ENCODE measurements around the gene TYR. TPM values are rescaled to one million over a fixed set of nuclear protein-coding genes. Genes with fewer than 3 reads are reported as not detected.
A peak's percentile ranks its signal among the peaks of the same experiment; 100 is the strongest.
"Not testable (repeated sequence)": the region's sequence is repeated elsewhere in the genome, so short reads cannot be mapped to it uniquely, and the experiment has no call there.

The TYR gene
- total RNA-seq (2014; rRNA removed; shearing (Covaris generic)), result not detected in 2 replicates

DNA sequence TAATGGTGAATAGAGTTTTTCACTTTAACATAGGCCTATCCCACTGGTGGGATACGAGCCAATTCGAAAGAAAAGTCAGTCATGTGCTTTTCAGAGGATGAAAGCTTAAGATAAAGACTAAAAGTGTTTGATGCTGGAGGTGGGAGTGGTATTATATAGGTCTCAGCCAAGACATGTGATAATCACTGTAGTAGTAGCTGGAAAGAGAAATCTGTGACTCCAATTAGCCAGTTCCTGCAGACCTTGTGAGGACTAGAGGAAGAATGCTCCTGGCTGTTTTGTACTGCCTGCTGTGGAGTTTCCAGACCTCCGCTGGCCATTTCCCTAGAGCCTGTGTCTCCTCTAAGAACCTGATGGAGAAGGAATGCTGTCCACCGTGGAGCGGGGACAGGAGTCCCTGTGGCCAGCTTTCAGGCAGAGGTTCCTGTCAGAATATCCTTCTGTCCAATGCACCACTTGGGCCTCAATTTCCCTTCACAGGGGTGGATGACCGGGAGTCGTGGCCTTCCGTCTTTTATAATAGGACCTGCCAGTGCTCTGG is at the start of gene TYR:
Gene TYR, plus strand, starts transcription at position 185 of the 541 bp plus-strand sequence. Its CDS starts 79 bp downstream, at position 264.
- DNase-seq (ENCODE audit: low read depth), result no peak

DNA sequence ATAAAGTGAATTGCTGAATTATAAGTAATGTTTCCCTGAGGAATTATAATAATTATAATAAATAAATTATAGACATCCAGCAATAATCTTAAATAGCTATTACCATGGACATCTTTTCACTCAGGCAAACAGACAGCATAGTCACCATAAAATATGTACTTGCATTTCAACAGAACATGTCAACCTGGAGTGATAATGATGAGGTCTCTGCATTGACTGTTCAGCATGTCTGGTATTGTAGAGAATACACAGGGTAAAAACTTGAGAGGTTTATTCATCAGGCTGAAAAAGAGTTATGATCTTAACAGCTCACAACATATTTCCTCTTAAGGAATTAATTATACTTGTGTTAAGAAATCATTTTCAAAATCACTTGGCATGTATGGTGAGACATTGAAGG is 41.1 kb upstream of the TYR start:
- no peak for DNase-seq (ENCODE audit: low read depth)

DNA sequence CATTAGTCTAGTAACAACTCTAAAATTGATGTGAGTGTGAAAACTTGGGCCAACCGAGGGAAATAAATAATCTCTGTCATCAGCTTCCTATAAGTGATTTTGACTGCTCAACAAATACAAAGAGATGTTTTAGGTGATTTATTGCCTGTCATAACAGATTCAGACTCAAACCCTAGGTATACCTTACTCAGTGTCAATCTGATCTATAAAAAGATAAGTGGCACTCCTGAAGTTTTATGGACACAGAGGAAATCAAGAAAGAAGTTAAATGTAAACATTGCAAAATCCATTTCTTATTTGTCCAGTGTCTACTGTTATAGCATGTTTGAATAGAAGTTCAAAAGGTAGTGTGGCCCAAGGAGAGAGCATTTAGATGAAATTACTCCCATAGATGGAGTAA is 30.4 kb upstream of the TYR start:
- no peak for DNase-seq (ENCODE audit: low read depth)

DNA sequence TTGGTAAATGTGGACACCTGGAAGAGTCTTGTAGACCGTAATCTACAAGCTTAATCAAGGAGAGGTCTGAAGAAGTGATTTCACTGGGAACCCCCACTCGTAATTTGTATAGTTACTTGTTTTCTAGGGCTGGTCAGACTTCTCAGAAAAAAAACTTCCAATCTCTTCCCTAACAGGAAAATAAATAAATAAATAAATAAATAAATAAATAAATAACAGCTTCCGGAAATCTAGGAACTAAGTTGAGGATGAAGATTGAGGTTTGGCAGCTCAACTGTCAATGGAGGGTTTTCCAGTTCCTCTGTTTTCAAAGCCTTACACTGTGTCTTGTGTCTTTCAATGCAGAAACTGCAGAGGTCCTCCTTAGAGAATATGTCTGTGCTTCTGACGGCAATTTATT is 17.7 kb upstream of the TYR start:
- no peak for DNase-seq (ENCODE audit: low read depth)

DNA sequence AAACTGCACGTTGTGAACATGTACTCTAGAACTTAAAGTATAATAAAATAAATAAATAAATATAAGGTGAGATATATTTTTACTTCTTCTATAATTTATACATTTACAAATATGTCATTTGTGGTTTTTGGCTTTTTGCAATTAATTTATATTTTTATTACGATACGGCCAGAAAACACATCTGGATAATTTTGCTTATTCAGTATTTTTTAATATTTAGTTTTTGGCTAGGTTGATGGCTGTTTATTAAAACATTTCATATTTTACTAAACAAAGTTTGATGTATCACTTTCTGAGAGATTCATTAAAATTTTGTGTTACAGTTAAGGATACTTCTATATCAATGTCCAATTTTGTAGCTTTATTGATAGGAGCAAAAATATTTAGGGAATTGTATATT is 15.7 kb upstream of the TYR start:
- DNase-seq (ENCODE audit: low read depth), result no peak

DNA sequence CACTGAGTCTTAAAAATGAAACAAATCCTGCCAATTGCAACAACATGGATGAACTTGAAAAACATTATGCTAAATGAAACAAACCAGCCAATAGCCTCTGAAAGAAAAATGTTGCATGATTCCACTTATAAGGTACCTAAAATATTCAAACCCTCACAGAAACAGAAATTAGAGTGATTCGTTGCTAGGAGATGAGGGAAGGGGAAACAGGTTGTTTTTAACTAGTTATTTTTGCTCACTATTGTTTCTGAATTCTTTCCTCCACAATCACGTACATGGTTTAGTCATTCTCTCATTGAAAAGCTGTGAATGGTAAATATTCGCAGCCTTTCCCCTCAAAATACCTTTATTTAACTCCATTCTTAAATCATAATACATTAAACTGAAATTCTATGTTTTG is 14.0 kb upstream of the TYR start:
- DNase-seq (ENCODE audit: low read depth), result no peak

DNA sequence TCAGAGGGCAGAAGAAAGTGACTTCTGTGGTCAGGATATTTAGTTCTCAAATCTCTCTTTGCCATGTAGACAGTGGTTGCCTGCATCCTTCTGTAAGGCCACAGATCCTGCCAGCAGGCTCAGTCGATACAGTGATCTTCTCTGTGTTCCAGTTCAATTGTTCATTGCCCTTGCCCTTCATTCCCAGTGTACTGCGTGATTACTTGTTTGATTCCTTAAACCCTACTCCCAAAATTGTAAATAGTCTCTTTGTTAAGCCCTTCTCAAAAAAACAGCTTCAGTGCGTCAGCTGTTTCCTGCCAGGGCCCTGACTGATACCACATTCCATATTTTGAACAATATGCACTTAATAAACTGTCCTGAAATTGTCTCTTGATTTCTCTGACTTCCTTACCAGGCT is 9.3 kb upstream of the TYR start:
- DNase-seq (ENCODE audit: low read depth), result no peak

DNA sequence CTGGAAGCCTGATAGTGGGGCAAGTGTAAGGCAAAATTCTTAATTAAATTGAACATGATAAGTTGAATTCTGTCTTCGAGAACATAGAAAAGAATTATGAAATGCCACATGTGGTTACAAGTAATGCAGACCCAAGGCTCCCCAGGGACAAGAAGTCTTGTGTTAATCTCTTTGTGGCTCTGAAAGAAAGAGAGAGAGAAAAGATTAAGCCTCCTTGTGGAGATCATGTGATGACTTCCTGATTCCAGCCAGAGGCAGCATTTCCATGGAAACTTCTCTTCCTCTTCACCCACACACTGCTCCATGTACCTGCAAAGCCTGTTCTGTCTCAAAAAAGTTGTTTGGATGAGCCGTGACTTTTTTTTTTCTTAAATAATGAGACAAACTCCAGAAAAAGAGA is 1.9 kb upstream of the TYR start:
- DNase-seq (ENCODE audit: low read depth), result no peak

DNA sequence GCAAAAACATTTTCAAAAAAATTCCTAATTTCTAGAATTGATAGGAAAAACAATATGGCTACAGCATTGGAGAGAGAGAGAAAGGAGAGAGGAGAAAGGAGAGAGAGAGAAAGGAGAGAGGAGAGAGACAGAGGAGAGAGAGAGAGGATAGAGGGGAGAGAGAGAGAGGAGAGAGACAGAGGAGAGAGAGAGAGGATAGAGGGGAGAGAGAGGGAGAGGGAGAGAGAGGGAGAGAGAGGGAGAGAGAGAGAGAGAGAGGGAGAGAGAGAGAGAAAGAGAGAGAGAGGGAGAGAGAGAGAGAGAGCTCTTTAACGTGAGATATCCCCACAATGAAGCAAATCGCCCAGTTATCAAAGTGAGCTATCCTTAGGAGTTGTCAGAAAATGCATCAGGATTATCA is 737 bp upstream of the TYR start:
- DNase-seq (ENCODE audit: low read depth), result no peak

DNA sequence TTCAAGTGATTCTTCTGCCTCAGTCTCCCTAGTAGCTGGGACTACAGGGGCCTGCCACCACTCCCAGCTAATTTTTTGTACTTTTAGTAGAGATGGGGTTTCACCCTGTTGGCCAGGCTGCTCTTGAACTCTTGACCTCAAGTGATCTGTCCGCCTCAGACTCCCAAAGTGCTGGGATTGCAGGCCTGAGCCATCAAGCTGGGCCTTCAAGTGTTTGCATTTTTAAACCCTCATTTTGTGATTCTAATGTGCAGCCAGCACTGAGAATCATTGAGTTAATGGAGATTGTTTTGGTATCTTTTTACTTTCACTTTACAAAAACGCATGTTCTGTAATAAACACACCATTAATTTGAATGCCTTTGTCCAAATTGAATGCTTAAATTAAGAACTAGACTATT is 3.4 kb downstream of the TYR start:
- DNase-seq (ENCODE audit: low read depth), result no peak

DNA sequence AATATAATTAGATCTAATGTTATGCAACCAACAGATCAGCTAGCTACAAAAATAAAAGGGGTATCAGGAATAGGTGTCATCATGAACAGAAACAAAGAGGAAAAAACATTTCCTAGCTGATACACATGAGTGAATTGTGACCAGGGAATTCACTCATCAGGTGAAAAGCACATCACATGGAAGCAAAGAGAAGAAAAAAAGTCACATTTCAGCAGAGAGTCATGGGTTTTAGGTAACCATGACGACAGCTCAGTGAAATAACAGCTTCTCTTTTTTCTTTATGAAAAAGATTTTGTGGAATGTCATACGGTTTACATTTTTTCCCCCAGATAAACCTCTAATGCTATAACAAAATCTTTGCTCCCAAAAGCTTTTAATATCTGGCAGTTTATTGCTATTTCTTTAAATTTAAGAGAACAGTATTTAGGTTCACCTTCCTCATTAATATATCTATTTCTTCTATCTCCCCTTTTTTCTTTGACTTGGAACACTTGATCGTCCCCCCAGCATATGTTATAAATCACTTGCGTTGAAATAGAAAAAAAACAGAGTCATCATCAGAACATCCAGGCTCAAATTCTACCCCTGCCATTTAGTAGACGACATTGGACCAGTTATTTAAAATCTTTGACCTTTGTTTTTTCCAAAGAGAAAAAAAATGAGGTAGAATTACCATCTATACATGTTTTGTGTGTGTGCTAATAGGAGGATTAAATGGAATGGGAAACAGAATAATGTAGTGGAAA is 5.3 kb downstream of the TYR start:
- DNase-seq (ENCODE audit: low read depth), result no peak

DNA sequence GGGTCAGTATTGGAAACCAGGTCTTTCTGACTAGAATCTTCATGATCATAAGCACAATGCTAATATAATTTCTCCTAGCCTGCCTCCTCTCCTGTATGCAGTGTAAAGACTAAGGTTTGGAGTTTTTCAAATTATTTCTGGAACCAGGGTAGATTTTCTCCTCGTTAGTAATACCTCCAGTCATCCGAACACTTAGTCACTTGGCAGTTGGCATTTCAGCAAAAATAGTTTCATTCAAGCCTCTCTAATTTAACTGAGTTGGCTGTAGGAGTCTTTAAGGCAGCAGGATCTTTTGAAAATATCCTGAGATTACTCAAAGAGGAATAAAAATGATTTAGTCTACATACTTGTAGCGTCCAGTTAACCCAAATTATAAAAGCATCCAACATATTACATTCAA is 6.3 kb downstream of the TYR start:
- DNase-seq (ENCODE audit: low read depth), result peak; percentile 1

DNA sequence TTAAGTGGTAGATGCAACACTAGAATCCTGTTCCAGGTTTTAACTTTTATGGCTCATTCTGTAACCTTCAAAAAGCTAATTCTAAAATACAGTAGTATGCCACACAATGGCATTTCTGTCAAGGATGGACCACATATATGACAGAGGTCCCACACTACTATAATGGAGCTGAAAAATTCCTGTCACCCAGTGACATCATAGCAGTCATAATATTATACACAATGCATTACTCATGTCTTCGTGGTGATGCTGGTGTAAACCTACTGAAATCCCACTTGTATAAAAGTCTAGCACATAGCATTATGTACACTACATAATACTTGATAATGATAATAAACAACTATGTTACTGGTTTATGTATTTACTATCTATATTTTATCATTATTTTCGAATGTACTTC is 12.1 kb downstream of the TYR start:
- DNase-seq (ENCODE audit: low read depth), result no peak

DNA sequence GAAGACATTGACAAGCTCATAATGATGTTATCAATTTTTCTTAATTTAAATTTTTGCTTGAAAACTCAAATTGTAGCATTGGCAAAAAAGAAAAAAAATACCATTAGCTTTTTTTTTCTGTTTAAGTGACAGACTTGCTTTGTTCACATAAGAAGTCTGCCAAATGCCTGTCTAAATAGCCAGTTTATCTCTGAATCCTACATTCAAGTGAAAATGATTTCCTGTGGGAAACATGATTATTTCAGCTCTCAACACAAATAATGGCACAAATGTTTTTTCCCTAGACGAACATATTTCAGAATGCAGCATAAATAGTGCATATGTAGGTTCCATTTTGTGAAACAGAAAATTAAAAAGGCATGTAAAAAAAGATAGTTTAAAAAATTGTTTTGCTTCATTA is 23.5 kb downstream of the TYR start:
- no peak for DNase-seq (ENCODE audit: low read depth)

DNA sequence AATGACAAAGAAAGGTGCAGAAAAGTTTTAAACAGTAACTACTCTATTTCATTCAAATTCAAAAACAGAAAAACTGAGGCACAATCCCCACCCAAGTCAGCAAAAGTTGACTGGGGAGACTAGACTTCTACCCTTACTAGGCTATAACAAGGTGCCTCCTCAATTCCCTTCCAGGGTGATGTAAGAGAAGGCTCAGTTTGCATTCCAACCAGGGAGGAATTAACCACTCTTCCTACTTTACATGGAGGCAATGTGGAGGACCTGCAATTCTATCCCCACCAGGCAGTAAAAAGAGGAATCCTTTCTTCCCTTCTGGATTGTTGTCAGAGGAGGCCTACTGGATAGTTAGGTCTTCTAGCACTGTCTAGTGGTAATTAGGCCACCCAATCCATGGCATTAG is 26.1 kb downstream of the TYR start:
- DNase-seq (ENCODE audit: low read depth), result no peak

DNA sequence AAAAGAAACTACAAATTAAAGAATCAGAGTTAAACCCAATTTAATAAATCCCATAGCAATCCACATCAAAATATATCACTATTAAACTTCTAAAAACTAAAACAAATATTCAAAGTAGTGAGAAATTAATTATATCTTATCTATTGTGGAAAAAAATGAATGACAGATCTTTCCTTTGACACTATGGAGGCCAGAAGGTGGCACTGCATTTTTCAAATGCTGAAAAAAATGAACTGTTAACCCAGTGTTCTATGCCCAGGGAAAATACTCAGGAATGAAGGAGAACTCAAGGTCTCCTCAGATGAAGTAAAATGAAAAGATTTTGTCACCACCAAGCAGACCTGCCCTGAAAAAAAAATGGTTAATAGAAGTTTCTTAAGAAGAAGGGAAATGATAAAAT is 27.7 kb downstream of the TYR start:
- no peak for DNase-seq (ENCODE audit: low read depth)

DNA sequence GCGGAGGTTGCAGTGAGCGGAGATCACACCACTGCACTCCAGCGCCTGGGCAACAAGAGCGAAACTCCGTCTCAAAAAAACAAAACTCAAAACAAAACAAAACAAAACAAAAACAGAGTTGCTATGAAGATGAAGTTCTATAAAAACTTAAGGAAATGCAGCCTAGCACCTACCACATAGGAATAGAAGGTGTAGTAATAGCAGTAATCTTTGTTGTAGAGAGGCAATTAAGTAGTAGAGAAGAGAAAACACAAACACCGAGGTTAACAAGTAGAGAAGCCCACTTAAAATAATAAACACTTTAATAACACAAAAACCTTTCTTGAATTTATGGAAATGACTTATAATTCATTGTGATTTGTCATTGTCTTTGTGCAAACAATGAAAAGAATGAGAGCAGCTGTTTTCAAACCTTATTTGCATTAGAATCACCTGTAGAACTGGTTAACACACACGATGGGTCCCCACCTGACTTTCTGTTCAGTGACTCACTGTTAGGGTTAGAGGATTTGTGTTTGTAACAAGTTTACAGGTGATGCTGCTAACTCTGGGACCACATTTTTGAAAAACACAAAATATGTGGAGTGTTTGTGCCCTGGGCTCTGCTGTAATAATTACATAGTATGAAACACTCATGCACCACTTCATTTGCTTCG is 43.1 kb downstream of the TYR start:
- no peak for DNase-seq (ENCODE audit: low read depth)

DNA sequence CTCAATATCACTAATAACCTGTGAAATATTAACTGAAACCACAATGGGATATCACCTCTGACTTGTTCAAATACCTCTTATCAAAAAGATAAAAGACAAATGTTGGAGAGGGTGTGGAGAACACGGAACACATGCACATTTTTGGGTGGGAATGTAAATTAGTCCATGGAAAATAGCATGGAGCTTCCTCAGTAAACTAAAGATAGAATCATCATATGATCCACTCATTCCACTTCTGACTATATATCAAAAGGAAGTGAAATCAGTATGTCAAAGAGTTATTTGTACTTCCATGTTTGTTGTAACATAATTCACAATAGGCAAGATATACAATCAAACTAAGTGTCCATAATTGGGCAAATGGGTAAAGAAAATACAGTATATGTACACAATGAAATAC is 57.4 kb downstream of the TYR start:
- no peak for DNase-seq (ENCODE audit: low read depth)

DNA sequence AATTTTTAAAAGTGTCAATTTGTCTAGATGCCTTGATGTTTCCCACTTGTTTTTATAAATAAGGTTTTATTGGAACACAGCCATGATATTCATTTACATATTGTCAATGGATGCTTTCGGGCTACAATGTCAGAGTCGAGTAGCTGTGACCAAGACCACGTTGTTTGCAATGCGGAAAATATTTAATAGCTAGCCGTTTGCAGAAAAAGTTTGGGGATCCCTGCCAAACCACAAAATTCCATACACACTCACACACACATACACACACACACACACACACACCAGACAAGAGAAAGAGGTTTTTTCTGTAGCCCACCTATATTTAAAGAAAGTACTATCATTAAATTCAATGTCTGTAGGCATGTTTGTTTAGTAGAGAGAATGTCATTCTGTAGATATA is 58.3 kb downstream of the TYR start:
- DNase-seq (ENCODE audit: low read depth), result no peak

DNA sequence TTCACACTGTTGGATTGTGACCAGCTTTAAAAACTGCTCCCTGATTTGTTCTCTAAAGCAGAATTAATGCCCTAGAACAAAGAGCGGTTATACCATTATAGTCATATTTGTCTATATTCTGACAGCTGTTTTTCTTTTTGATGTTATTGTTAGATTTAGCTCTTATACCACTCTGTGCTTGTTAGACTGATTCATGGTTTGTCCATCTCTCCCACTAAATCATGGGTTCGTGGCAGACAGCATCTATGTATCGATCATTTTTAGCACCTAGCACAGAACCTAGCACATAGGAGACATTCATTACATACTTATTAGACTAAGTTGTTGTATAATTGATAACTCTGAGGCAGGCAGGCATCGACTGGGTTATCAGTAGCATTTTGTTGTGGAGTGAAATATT is 69.3 kb downstream of the TYR start:
- not testable (repeated sequence) for DNase-seq (ENCODE audit: low read depth)

DNA sequence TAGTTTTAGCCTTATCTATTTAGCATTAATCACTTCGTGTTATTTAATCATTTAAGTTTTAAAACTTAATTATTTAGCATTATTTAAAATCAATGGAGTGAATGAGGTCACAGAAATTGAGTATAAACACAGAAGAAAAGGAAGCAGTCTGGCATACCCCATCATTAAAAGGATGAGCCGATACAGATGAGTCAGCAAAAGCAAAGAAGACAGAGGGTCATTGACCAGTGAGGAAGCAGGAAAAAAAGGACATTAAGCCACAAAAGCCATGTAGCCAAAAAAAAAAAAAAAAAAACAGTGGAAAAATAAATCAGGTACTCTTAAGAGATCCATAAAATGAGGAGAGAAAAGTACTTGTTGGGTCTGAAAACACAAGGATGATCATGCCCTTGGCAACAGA is 71.5 kb downstream of the TYR start:
- DNase-seq (ENCODE audit: low read depth), result no peak

DNA sequence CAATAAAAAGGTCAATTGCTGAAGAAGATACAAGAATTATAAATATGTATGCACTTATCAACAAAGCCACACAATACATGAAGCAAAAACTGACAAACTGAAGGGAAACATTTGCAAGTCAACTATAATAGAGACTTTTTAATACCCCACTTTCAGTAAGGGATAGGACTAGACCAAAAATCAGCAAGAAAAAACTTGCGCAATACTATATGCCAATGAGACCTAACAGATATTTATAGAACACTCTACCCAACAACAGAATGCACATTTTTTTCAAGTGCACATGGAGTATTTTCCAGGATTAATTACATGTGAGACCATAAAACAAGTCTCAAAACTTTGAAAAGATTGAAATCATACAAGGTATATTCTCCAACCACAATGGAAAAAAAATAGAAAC is 83.8 kb downstream of the TYR start:
- DNase-seq (ENCODE audit: low read depth), result not testable (repeated sequence)

DNA sequence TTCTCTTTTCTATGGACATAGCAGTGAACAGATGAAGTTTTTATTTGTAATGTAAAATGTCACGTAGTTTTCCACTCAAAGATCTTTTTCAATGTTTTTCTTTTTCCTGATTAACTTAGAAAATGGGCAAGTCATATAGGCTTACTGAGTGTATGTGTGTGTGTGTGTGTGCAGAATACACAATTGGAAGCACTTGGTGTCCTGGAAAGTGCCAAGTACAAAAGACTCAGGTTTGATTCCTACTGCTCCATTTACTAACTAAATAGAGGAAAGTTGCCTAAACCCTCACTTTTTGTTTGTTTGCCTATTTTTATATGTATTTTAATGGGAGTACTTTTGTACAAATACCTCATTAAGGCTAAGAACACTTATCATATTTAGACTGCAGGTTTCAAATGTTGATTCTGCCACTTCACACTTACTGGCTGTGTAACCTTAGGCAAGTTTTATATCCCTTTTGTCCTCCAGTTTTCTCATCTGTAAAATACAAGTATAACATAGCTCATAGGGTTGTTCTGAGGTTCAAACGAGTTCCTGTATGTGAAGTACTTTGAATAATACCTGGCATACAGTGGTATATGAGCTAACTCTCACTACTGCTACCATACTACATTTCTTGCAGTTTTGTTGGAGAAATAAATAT is 90.1 kb downstream of the TYR start:
- no peak for DNase-seq (ENCODE audit: low read depth)

Data from Daoy (cell line).